ENCODE measurements around the gene PCCA. TPM values are rescaled to one million over a fixed set of nuclear protein-coding genes. Genes with fewer than 3 reads are reported as not detected.

Gene PCCA
- total RNA-seq, 3 donors from 2014 or later = 55.7 to 98.6 (median 70.5) TPM

- no peaks in the 10 kb centered on the region for H3K36me3 ChIP-seq (ENCODE audit: low read depth)
- intact Hi-C loops (cut with DNase I, micrococcal nuclease) = no loop called here
- H3K4me3 ChIP-seq = no peak overlapping the region
- no peak for ATAC-seq
- H3K4me1 ChIP-seq (ENCODE audit: low read depth) = no peaks in the 10 kb centered on the region
- H3K9me3 ChIP-seq = no peaks in the 10 kb centered on the region
- no peak for TF ChIP-seq CTCF (IDR thresholded peaks at IDR 0.05)
- no peak for DNase-seq
Measured at GRCh38 chr13:100334214-100334613, 245.3 kb downstream of the PCCA start.

GRCh38 chr13:100336795-100337516 is 248.1 kb downstream of the PCCA start:
- H3K9me3 ChIP-seq = no peaks in the 10 kb centered on the region
- intact Hi-C loops (cut with DNase I, micrococcal nuclease) = no loop called here
- no peak for DNase-seq
- H3K36me3 ChIP-seq (ENCODE audit: low read depth) = no peaks in the 10 kb centered on the region
- H3K4me3 ChIP-seq = no peak overlapping the region
- H3K4me1 ChIP-seq (ENCODE audit: low read depth) = no peaks in the 10 kb centered on the region
- no peak for TF ChIP-seq CTCF (IDR thresholded peaks at IDR 0.05)
- ATAC-seq = no peak

- Histone ChIP-seq H3K36me3 (ENCODE audit: low read depth) (no peaks in the 10 kb centered on the region), H3K9me3 (no peaks in the 10 kb centered on the region), H3K4me1 (ENCODE audit: low read depth) (no peaks in the 10 kb centered on the region), H3K4me3 (no peak overlapping the region)
- no peak for TF ChIP-seq CTCF (IDR thresholded peaks at IDR 0.05)
- DNase-seq (no peak), ATAC-seq (no peak)
- intact Hi-C loops (cut with DNase I, micrococcal nuclease) = no loop called here
Measured at GRCh38 chr13:100338275-100338674, 249.4 kb downstream of the PCCA start.

- DNase-seq = no peak
- Histone ChIP-seq H3K9me3 (no peaks in the 10 kb centered on the region), H3K4me1 (ENCODE audit: low read depth) (no peaks in the 10 kb centered on the region), H3K4me3 (no peak overlapping the region), H3K36me3 (ENCODE audit: low read depth) (no peaks in the 10 kb centered on the region)
- TF ChIP-seq CTCF (IDR thresholded peaks at IDR 0.05) = no peak
- ATAC-seq = no peak
- intact Hi-C loops (cut with DNase I, micrococcal nuclease) = no loop called here
Measured at GRCh38 chr13:100339411-100339940, 250.6 kb downstream of the PCCA start.

- no peak for TF ChIP-seq CTCF (IDR thresholded peaks at IDR 0.05)
- Histone ChIP-seq H3K36me3 (ENCODE audit: low read depth) (no peaks in the 10 kb centered on the region), H3K4me1 (ENCODE audit: low read depth) (no peaks in the 10 kb centered on the region), H3K4me3 (no peak overlapping the region), H3K9me3 (no peaks in the 10 kb centered on the region)
- intact Hi-C loops (cut with DNase I, micrococcal nuclease) = no loop called here
- ATAC-seq = no peak
- DNase-seq = no peak
Measured at GRCh38 chr13:100340865-100341264, 252.0 kb downstream of the PCCA start.

Data from mucosa of descending colon (tissue), 3 donors.